T follicular helper cell (primary cell): ENCODE data around the gene ZHX3.

Source experiments
- DNase-seq: peaks from one replicate; pipeline ENCODE4 v3.0.0-alpha.2; 2020; ENCODE audit warnings: low read depth

The ZHX3 gene

GRCh38 chr20:41300383-41300782, 17.1 kb downstream of the ZHX3 start:
- no peak for DNase-seq

GRCh38 chr20:41299899-41300298, 17.6 kb downstream of the ZHX3 start:
- no peak for DNase-seq

- no peak for DNase-seq
These were observed 24.1 kb downstream of the ZHX3 start for GRCh38 chr20:41293269-41294037.

GRCh38 chr20:41290804-41291389, 26.6 kb downstream of the ZHX3 start:
- DNase-seq = no peak

GRCh38 chr20:41287327-41287726, 30.2 kb downstream of the ZHX3 start:
- DNase-seq = no peak

GRCh38 chr20:41286240-41286851, 31.2 kb downstream of the ZHX3 start:
- no peak for DNase-seq

- DNase-seq = no peak
These were observed 37.8 kb downstream of the ZHX3 start for GRCh38 chr20:41279546-41280225.

GRCh38 chr20:41278936-41279335, 38.6 kb downstream of the ZHX3 start:
- DNase-seq = no peak

GRCh38 chr20:41277049-41277448, 40.5 kb downstream of the ZHX3 start:
- DNase-seq = no peak

- DNase-seq = no peak
These were observed 41.2 kb downstream of the ZHX3 start for GRCh38 chr20:41276317-41276751.

- DNase-seq = no peak
These were observed 42.2 kb downstream of the ZHX3 start for GRCh38 chr20:41275301-41275731.

- DNase-seq = no peak
These were observed 43.4 kb downstream of the ZHX3 start for GRCh38 chr20:41274152-41274551.

- no peak for DNase-seq
These were observed 44.1 kb downstream of the ZHX3 start for GRCh38 chr20:41273445-41273844.

- DNase-seq = no peak
These were observed 45.2 kb downstream of the ZHX3 start for GRCh38 chr20:41272339-41272738.

- no peak for DNase-seq
These were observed 48.4 kb downstream of the ZHX3 start for GRCh38 chr20:41268917-41269652.

- no peak for DNase-seq
These were observed 49.1 kb downstream of the ZHX3 start for GRCh38 chr20:41268402-41268801.

- DNase-seq = no peak
These were observed 51.6 kb downstream of the ZHX3 start for GRCh38 chr20:41265938-41266337.

GRCh38 chr20:41264819-41265218, 52.7 kb downstream of the ZHX3 start:
- no peak for DNase-seq

GRCh38 chr20:41261790-41262717, 55.5 kb downstream of the ZHX3 start:
- DNase-seq = no peak

GRCh38 chr20:41261260-41261659, 56.3 kb downstream of the ZHX3 start:
- DNase-seq = no peak

- no peak for DNase-seq
These were observed 56.8 kb downstream of the ZHX3 start for GRCh38 chr20:41260734-41261220.
